Colonic mucosa (tissue), 4 donors: Measurements from ENCODE around the gene GAD2. TPM values are rescaled to one million over a fixed set of nuclear protein-coding genes. Genes with fewer than 3 reads are reported as not detected.

Experiments
- DNase-seq: peaks from one replicate; pipeline ENCODE4 v3.0.0-alpha.2; 2020
- H3K27ac ChIP-seq: fragments of 200-600 bp; one replicate; pipeline ENCODE4 v1.8.0; 2021
- H3K27me3 ChIP-seq: fragments of 200-600 bp; one replicate; pipeline ENCODE4 v1.8.0; 2021
- H3K36me3 ChIP-seq: fragments of 200-600 bp; one replicate; pipeline ENCODE4 v1.8.0; 2021
- H3K4me1 ChIP-seq: fragments of 200-600 bp; one replicate; pipeline ENCODE4 v1.8.0; 2021; ENCODE audit warnings: mild to moderate bottlenecking
- H3K4me3 ChIP-seq: fragments of 200-600 bp; one replicate; pipeline ENCODE4 v1.8.0; 2021
- H3K9ac ChIP-seq, 2 donors: one replicate each; pipeline ENCODE4 v1.7.0; 2013; ENCODE audit warnings: control low read depth in 2 of 2, low read depth in 2 of 2, low read length in 2 of 2
- H3K9me3 ChIP-seq: fragments of 200-600 bp; one replicate; pipeline ENCODE4 v1.8.0; 2021
- intact Hi-C: fragments of 100-400 bp; cut with DNase I; formaldehyde crosslinking; loops from one replicate; pipeline ENCODE4 v1.14.1; 2022
- total RNA-seq, 2 donors: library from RNA; stranded (reverse); fragmentation: NEBNext Ultra II Directional in 1 of 2; extraction: Animal tissue kit (Norgen Biotek cat#: 25700) in 1 of 2; gene quantifications; one replicate each; pipeline ENCODE4 v1.2.1, GENCODE V29; 2021
- TF ChIP-seq, protein P1 (sequence below): fragments of 200-600 bp; IDR thresholded peaks from one replicate; pipeline ENCODE4 v1.8.0; 2022; ENCODE audit warnings: antibody characterized with exemption, mild to moderate bottlenecking
- donor health status: healthy.
- donor health status: DM: no; HTN: no; CAD: no.
- donor health status: DM: no; HTN: no; CAD: no.

The GAD2 gene
- not detected for total RNA-seq

GRCh38 chr10:26216585-26217395 is at the start of gene GAD2:
TSS of gene GAD2 (plus strand) at chr10:26216774. CDS start at chr10:26216810, 36 bp downstream.
- intact Hi-C loops: no loop called here
- Histone ChIP-seq H3K4me3 (no peak within 1 kb of the TSS), H3K27me3 (peaks cover 75% of the 10 kb centered on the region), H3K9me3 (no peaks in the 10 kb centered on the region), H3K36me3 (no peaks in the 10 kb centered on the region), H3K27ac (no peak within 1 kb of the TSS), H3K9ac (no peak within 1 kb of the TSS), H3K4me1 (no peaks in the 10 kb centered on the region)
- DNase-seq: no peak
- TF ChIP-seq, protein P1, sequence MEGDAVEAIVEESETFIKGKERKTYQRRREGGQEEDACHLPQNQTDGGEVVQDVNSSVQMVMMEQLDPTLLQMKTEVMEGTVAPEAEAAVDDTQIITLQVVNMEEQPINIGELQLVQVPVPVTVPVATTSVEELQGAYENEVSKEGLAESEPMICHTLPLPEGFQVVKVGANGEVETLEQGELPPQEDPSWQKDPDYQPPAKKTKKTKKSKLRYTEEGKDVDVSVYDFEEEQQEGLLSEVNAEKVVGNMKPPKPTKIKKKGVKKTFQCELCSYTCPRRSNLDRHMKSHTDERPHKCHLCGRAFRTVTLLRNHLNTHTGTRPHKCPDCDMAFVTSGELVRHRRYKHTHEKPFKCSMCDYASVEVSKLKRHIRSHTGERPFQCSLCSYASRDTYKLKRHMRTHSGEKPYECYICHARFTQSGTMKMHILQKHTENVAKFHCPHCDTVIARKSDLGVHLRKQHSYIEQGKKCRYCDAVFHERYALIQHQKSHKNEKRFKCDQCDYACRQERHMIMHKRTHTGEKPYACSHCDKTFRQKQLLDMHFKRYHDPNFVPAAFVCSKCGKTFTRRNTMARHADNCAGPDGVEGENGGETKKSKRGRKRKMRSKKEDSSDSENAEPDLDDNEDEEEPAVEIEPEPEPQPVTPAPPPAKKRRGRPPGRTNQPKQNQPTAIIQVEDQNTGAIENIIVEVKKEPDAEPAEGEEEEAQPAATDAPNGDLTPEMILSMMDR: no peak

DNA sequence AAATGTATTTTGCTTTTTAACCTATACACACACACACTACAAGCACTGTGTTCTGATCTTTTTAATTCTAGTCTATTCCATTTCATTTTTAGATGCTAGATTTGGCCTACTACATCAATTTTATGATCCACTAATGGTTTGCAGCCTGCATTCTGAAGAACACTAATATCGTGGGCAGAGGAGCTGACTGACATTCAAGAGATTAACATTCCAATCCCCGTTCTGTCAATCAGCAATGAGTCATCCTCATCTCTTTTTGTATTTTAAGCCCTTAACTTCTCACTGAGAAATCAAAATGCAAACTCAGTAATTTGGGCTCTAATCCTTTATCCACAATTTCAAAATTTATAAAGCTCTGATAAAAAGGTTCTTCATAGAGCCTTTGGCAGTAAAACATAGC is 47.1 kb upstream of the GAD2 start:
- no peak for DNase-seq
- Histone ChIP-seq H3K36me3 (no peaks in the 10 kb centered on the region), H3K9ac (no peak overlapping the region), H3K27me3 (no peaks in the 10 kb centered on the region), H3K4me3 (no peak overlapping the region), H3K4me1 (no peaks in the 10 kb centered on the region), H3K27ac (no peak overlapping the region), H3K9me3 (no peaks in the 10 kb centered on the region)
- TF ChIP-seq, protein P1: no peak
- intact Hi-C loops: no loop called here

GRCh38 chr10:26172131-26172530 is 44.4 kb upstream of the GAD2 start:
- no peaks in the 10 kb centered on the region for H3K27me3 ChIP-seq
- no peak overlapping the region for H3K9ac ChIP-seq
- no peaks in the 10 kb centered on the region for H3K4me1 ChIP-seq
- H3K27ac ChIP-seq: no peak overlapping the region
- intact Hi-C loops: no loop called here
- DNase-seq: no peak
- H3K4me3 ChIP-seq: no peak overlapping the region
- TF ChIP-seq, protein P1: no peak
- no peaks in the 10 kb centered on the region for H3K9me3 ChIP-seq
- H3K36me3 ChIP-seq: no peaks in the 10 kb centered on the region

DNA sequence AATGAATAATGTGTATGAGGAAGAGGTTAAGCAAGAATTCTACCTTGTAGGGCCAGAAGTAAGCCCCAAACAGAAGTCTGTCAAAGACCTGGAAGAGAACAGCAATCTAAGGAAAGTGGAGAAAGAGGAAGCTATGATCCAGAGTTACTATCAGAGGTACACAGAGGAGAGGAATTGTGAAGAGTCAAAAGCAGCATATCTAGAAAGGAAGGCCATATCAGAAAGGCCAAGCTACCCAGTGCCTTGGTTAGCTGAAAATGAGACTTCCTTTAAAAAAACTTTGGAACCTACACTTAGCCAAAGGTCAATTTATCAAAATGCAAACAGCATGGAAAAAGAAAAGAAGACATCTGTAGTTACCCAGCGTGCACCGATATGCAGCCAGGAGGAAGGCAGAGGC is 42.7 kb upstream of the GAD2 start:
- H3K4me1 ChIP-seq: no peaks in the 10 kb centered on the region
- TF ChIP-seq, protein P1: no peak
- no peak overlapping the region for H3K27ac ChIP-seq
- no peaks in the 10 kb centered on the region for H3K9me3 ChIP-seq
- H3K4me3 ChIP-seq: no peak overlapping the region
- H3K27me3 ChIP-seq: no peaks in the 10 kb centered on the region
- intact Hi-C loops: no loop called here
- no peak overlapping the region for H3K9ac ChIP-seq
- H3K36me3 ChIP-seq: no peaks in the 10 kb centered on the region
- no peak for DNase-seq

DNA sequence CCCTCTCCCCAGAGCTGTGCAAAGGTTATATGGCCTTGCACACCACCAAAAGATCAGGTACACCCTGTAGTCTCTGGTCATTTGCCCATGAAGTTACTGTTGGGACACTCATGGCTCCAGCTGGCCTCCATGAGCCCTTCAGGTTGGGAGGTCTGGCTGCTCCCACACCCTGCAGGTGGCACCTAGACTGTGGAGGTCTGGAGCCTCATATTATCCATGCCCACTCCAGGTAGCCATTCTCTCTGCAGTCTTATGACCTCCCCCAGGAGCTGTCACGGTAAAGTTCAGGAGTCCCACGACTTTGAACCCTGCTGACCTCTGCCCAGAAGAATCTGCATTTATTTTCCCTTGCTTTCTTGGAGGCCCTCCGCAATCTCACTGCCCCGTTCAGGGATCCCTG is 39.2 kb upstream of the GAD2 start:
- no peaks in the 10 kb centered on the region for H3K4me1 ChIP-seq
- no peak overlapping the region for H3K9ac ChIP-seq
- TF ChIP-seq, protein P1: no peak
- no peak for DNase-seq
- H3K36me3 ChIP-seq: no peaks in the 10 kb centered on the region
- H3K27ac ChIP-seq: no peak overlapping the region
- no peak overlapping the region for H3K4me3 ChIP-seq
- no peaks in the 10 kb centered on the region for H3K9me3 ChIP-seq
- intact Hi-C loops: no loop called here
- H3K27me3 ChIP-seq: no peaks in the 10 kb centered on the region
